GM19035 (cell line): ENCODE results near the gene GRK5.
"Not testable (repeated sequence)": the region's sequence is repeated elsewhere in the genome, so short reads cannot be mapped to it uniquely, and the experiment has no call there.

Experiments
- ATAC-seq: cut with Tn5 transposase; IDR thresholded peaks from one replicate; pipeline ENCODE4 v1.9.1; 2021; ENCODE audit not compliant: unreplicated experiment

Gene GRK5

DNA sequence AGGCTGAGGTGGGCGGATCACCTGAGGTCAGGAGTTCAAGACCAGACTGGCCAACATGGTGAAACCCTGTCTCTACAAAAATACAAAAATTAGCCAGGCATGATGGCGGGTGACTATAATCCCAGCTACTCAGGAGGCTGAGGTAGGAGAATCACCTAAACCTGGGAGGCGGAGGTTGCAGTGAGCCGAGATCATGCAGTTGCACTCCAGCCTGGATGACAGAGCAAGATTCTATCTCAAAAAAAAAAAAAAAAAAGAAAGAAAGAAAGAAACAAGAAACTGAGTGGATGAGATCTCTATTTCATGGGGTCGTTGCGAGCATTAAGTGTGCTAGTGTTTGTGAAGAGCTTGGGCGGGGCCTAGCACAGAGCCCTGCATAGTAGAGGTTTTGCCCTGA lies 65.0 kb downstream of the GRK5 start:
- ATAC-seq: not testable (repeated sequence)

GRCh38 chr10:119272736-119273135 lies 65.4 kb downstream of the GRK5 start:
- ATAC-seq: no peak

- ATAC-seq: no peak
Measured at GRCh38 chr10:119273413-119273812, 66.0 kb downstream of the GRK5 start.

DNA sequence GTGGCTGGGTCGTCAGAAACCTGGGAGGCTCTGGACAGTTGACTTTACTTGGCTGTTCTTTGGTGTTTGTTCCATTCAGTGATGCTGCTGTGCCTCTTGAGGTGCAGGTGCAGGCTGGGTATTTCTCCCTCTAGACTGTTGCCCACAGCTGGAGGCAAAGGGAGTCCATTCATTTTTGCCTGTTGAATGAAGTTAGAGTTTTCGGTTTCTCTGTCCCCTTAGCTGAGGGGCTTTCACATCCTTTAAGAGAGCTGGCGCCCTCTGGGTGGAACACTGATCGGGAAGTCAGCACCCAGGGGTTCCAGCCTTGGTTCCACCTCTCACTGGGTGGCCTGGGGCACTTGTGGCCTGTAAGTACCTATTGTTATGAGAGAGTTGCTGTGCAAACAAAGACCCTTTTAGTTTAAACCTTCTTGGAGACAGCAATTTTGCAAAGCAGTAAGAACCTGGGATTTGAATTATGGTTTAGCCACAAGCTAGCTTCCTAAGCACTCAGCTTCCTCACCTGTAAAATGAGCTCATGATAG lies 67.2 kb downstream of the GRK5 start:
- no peak for ATAC-seq

DNA sequence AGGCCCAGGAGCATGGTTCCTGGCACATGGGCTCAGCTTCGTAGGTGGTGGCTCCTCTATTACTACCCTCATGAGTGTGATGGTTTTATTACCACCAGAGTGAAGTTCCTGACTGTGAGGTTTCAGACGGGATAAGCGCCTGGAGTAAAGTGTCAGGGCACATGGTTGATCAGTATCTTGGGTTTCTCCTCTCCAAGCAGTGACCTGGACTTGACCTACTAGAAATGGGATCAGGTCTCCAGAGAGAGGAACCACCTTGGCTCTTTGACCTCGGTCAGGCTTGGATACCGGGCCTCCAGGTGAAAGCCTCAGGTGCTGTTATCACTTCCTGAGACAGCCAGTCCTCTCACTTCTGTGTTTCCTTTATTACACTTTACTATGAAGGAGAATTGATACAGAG lies 67.7 kb downstream of the GRK5 start:
- no peak for ATAC-seq

- ATAC-seq: not testable (repeated sequence)
Measured at GRCh38 chr10:119276194-119276593, 68.8 kb downstream of the GRK5 start.

GRCh38 chr10:119278126-119278709 lies 70.8 kb downstream of the GRK5 start:
- ATAC-seq: no peak

- no peak for ATAC-seq
Measured at GRCh38 chr10:119279441-119279840, 72.1 kb downstream of the GRK5 start.

DNA sequence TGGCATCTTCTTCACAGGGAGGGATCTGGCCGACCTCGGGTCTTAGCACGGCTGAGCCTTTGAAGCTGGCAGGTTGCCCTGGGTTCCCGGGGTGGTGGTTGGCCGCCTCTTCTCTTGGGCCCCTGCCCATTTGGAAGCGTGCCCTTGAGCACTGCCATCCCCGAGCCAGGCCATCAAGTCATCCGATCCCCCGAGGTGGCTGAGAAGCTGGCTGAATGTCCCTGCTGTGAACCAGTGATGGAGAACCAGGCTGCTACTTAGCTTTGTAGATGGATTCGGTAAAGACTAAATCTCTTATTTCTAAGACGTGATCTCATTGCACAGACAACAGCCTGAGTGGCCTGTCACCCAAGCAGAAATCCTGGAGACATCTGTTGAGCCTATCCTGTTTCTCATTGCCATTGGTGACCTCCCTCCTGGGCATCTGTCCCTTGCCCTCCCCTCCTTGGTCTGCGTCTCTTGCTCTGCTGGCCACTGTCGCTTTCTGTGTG lies 74.3 kb downstream of the GRK5 start:
- no peak for ATAC-seq

DNA sequence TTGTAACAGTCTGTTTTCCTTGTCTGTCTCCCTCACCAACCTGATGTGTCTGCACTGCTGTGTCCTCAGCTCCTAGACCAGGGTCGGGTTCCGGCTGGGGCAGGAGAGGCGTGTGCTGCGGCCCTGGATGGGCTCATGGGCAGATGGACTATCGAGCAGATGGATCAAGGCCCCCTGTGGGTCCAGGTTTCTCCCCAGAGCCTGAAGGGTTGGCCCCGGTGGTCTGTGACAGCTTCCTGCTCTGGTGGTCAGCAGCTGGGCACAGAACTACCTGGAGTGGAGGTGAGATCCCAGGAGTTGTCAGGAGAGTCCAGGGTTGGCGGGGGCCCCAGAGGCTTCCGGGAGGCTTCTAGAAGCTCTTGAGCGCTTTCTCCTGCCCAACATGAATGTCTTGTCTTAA lies 75.1 kb downstream of the GRK5 start:
- no peak for ATAC-seq

DNA sequence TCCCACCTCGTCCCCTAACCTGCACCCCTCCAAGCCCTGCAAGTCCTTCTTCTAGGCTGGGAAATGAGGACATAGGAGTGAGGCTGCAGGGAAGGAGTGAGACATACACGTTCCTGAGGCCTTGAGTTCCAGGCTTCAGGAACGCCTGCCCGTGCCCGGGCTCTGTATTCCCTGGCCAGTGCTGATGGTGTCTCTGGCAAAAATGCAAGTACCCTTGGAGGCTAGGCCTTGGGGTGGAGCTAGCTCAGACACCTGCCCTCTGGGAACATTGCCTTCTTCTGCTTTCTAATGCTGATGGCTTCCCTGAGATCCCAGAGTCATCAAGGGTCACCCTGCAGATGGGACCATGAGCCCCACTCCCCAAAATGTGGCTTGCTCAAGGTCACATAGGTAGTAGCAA lies 76.0 kb downstream of the GRK5 start:
- ATAC-seq: no peak

DNA sequence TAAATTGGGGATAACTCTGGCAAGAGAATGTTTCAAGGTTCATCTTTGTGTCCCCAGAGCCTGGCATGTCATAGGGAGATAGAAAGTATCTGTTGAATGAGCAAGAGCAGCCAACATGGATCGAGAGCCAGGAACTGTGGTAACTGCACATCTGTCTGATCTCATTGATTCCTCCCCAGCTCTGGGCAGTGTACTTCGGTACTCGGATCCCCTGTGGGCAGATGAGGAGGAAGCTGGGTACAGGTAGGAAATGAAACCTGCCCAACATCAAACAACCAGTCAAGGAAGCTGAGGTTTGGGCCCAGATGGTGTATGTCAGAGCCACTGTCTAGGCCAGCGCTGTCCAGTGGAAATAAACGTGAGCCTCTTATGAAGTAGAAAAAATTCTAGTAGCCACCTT lies 76.4 kb downstream of the GRK5 start:
- ATAC-seq: peak; percentile 48

DNA sequence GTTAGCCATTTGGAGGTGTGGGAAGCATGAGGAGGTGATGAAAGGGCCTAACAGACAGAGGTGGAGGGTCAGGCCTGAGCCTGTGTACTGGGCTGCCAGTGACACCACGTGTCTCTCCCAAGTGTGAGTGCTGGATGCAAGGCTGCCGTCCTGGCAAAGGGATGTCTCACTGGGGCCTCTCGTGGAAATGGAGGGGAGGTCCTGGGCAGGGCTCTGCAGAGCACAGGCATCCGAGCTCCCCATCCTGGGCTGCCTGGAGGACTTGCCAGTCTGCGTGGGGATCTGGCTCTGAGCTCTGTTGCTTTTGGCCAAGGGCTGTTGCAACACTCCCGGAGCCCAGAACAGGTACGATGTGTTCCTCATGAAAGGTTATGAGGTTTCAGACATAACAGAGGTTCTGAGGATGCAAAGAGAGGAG lies 77.3 kb downstream of the GRK5 start:
- ATAC-seq: no peak

GRCh38 chr10:119285495-119286267 lies 78.3 kb downstream of the GRK5 start:
- ATAC-seq: no peak

DNA sequence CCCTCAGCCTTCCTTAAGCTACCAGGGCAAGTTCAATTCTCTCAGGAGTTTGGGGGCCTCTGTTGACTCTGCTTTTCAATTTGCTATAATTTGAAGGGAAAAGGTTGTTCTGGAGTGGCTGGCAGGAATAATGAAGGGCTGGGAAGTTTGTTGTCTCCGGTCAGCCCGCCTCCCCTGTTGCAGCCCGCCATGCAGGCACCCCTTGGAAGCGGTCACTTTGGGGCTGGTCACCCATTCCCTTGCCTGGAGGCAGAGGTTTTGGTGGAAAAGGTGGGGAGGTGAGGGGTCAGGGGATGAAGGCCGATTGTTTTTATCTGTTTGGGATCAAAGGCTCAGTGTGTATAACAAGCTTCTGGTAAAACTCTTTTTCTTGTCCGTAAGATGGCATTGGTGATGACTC lies 79.1 kb downstream of the GRK5 start:
- ATAC-seq: no peak

DNA sequence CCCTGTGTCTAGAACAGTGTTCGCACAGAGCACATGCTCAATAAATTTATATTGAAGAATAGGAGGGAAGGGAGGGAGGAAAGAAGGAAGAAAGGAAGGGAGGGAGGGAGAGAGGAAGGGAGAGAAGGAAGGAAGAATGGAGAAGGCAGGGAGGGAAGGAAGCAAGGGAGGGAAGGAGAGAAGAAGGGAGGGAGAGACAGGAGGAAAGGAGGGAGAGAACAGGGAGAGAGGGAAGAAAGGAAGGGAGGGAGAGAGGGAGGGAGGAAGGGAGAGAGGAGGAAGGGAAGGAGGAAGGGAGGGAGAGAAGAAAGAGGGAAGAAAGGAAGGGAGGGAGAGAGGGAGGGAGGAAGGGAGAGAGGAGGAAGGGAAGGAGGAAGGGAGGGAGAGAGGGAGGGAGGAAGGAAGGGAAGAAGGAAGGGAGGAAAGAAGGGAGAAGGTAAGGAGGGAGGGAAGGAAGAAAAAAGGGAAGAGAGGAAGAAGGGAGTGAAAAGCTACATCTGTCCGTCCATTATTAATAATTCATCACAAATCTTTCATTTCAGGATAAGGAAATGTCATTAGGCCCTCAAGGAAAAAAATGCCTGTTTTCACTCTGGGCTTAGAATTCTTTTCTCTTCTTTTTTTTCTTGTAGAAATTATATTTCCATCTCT lies 79.7 kb downstream of the GRK5 start:
- no peak for ATAC-seq

DNA sequence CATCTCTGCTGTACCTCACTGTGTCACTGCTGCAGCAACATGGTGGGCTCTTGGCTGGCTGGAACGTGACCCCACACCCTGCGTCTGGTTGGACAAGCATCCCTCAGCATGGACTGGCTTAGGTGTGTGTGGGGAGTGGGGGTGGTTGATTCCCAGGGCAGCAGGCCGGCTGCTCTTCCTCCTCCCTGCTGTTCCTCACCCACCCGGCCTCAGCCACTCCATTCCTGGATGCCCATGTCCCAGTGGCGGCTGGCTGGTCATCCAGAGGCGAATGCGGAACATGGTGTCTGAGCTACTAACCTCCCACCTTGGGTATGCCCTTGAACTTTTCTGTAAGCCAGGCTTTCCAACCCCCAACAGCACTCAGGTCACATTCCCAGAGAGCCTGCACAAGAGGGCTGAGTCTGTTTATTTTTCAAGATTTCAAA lies 81.2 kb downstream of the GRK5 start:
- no peak for ATAC-seq

- no peak for ATAC-seq
Measured at GRCh38 chr10:119289227-119289920, 82.0 kb downstream of the GRK5 start.

- no peak for ATAC-seq
Measured at GRCh38 chr10:119290301-119291048, 83.1 kb downstream of the GRK5 start.

- no peak for ATAC-seq
Measured at GRCh38 chr10:119291223-119291900, 84.0 kb downstream of the GRK5 start.
